GM19463 (cell line): ENCODE data around the gene CHADL.

ENCODE experiments used
- ATAC-seq: cut with Tn5 transposase; IDR thresholded peaks from one replicate; pipeline ENCODE4 v1.9.1; 2021; ENCODE audit warnings: mild to moderate bottlenecking, moderate library complexity; ENCODE audit not compliant: unreplicated experiment

The CHADL gene

GRCh38 chr22:41257696-41258095 is 17.0 kb upstream of the CHADL start:
- ATAC-seq = no peak

GRCh38 chr22:41256254-41257253 is 15.8 kb upstream of the CHADL start:
- ATAC-seq = no peak

GRCh38 chr22:41254230-41254629 is 13.5 kb upstream of the CHADL start:
- no peak for ATAC-seq

GRCh38 chr22:41252365-41252764 is 11.6 kb upstream of the CHADL start:
- no peak for ATAC-seq

- ATAC-seq = no peak
Measured at GRCh38 chr22:41250127-41250526, 9.4 kb upstream of the CHADL start.

GRCh38 chr22:41249442-41249841 is 8.7 kb upstream of the CHADL start:
- ATAC-seq = no peak

- no peak for ATAC-seq
Measured at GRCh38 chr22:41248758-41249157, 8.0 kb upstream of the CHADL start.

- no peak for ATAC-seq
Measured at GRCh38 chr22:41248314-41248713, 7.6 kb upstream of the CHADL start.

- ATAC-seq = no peak
Measured at GRCh38 chr22:41247703-41248102, 7.0 kb upstream of the CHADL start.

- ATAC-seq = no peak
Measured at GRCh38 chr22:41245917-41246499, 5.3 kb upstream of the CHADL start.

GRCh38 chr22:41243361-41243760 is 2.6 kb upstream of the CHADL start:
- no peak for ATAC-seq

- ATAC-seq = no peak
Measured at GRCh38 chr22:41242396-41243117, 1.8 kb upstream of the CHADL start.

- ATAC-seq = no peak
Measured at GRCh38 chr22:41241133-41241676, 474 bp upstream of the CHADL start.

- no peak for ATAC-seq
Measured at GRCh38 chr22:41239443-41240128, 1.1 kb downstream of the CHADL start.

- no peak for ATAC-seq
Measured at GRCh38 chr22:41238570-41239442, 1.9 kb downstream of the CHADL start.

GRCh38 chr22:41237707-41238569 is 2.8 kb downstream of the CHADL start:
- ATAC-seq = peak; percentile 75

- no peak for ATAC-seq
Measured at GRCh38 chr22:41237036-41237706, 3.6 kb downstream of the CHADL start.
